M059J (cell line): ENCODE measurements around the gene ARPC1A. TPM values are rescaled to one million over a fixed set of nuclear protein-coding genes. Genes with fewer than 3 reads are reported as not detected.
A peak's percentile ranks its signal among the peaks of the same experiment; 100 is the strongest.
"Not testable (repeated sequence)": the region's sequence is repeated elsewhere in the genome, so short reads cannot be mapped to it uniquely, and the experiment has no call there.

Experiments used
- DNase-seq: peaks from one replicate; pipeline ENCODE4 v3.0.0-alpha.2; 2012; ENCODE audit warnings: low read depth
- total RNA-seq: library from RNA; depleted of rRNA; stranded (reverse); fragments of >200 nt; shearing (Covaris generic); gene quantifications from 2 replicates; pipeline ENCODE4 v1.2.3, GENCODE V29; 2014

The ARPC1A gene
- total RNA-seq, 1 experiment from 2014 or later = 349 TPM

- DNase-seq = no peak
Observed at GRCh38 chr7:99320371-99320770, 5.3 kb upstream of the ARPC1A start.

- not testable (repeated sequence) for DNase-seq
Observed at GRCh38 chr7:99322659-99323058, 3.0 kb upstream of the ARPC1A start.

- no peak for DNase-seq
Observed at GRCh38 chr7:99324559-99324958, 1.1 kb upstream of the ARPC1A start.

- no peak for DNase-seq
Observed at GRCh38 chr7:99325001-99325493, 651 bp upstream of the ARPC1A start.

GRCh38 chr7:99326408-99326782, 697 bp downstream of the ARPC1A start:
- peak; percentile 19 for DNase-seq

- DNase-seq = peak; percentile 87
Observed at GRCh38 chr7:99330314-99330961, 4.7 kb downstream of the ARPC1A start.

- peak; percentile 22 for DNase-seq
Observed at GRCh38 chr7:99331002-99331401, 5.3 kb downstream of the ARPC1A start.

GRCh38 chr7:99339595-99339994, 13.9 kb downstream of the ARPC1A start:
- DNase-seq = no peak

- DNase-seq = peak; percentile 23
Observed at GRCh38 chr7:99340659-99341058, 15.0 kb downstream of the ARPC1A start.

- DNase-seq = no peak
Observed at GRCh38 chr7:99344061-99344647, 18.5 kb downstream of the ARPC1A start.

GRCh38 chr7:99350641-99351040, 24.9 kb downstream of the ARPC1A start:
- not testable (repeated sequence) for DNase-seq

- DNase-seq = no peak
Observed at GRCh38 chr7:99352247-99352646, 26.5 kb downstream of the ARPC1A start.

GRCh38 chr7:99355098-99355497, 29.4 kb downstream of the ARPC1A start:
- no peak for DNase-seq

GRCh38 chr7:99357701-99358490, 32.2 kb downstream of the ARPC1A start:
- no peak for DNase-seq

GRCh38 chr7:99358521-99358920, 32.8 kb downstream of the ARPC1A start:
- DNase-seq = not testable (repeated sequence)

- DNase-seq = no peak
Observed at GRCh38 chr7:99359465-99360154, 33.9 kb downstream of the ARPC1A start.

GRCh38 chr7:99362801-99363200, 37.1 kb downstream of the ARPC1A start:
- DNase-seq = peak; percentile 58

GRCh38 chr7:99363286-99363685, 37.6 kb downstream of the ARPC1A start:
- no peak for DNase-seq

- DNase-seq = no peak
Observed at GRCh38 chr7:99365318-99366141, 39.8 kb downstream of the ARPC1A start.

- DNase-seq = no peak
Observed at GRCh38 chr7:99366646-99367045, 40.9 kb downstream of the ARPC1A start.

GRCh38 chr7:99368750-99369389, 43.2 kb downstream of the ARPC1A start:
- no peak for DNase-seq
